Activated CD4-positive, alpha-beta T cell treated with anti-CD3 and anti-CD28 coated beads, Interleukin-2, amount 50 U/mL, for 48 hours (primary cell): ENCODE measurements around the gene CFAP61.
A peak's percentile ranks its signal among the peaks of the same experiment; 100 is the strongest.
"Not testable (repeated sequence)": the region's sequence is repeated elsewhere in the genome, so short reads cannot be mapped to it uniquely, and the experiment has no call there.

Experiments used
- DNase-seq, 2 experiments: peaks; one replicate each; pipeline ENCODE4 v3.0.0-alpha.2; 2020

Gene CFAP61

GRCh38 chr20:20212675-20213096, 160.4 kb downstream of the CFAP61 start:
- DNase-seq, result no peak

- no peak for DNase-seq
Observed at GRCh38 chr20:20213526-20214121, 161.3 kb downstream of the CFAP61 start.

- DNase-seq, result no peak
Observed at GRCh38 chr20:20214757-20215275, 162.5 kb downstream of the CFAP61 start.

- DNase-seq, result no peak
Observed at GRCh38 chr20:20215976-20216727, 163.8 kb downstream of the CFAP61 start.

GRCh38 chr20:20216941-20217340, 164.6 kb downstream of the CFAP61 start:
- DNase-seq, result no peak

- no peak for DNase-seq
Observed at GRCh38 chr20:20217621-20218020, 165.3 kb downstream of the CFAP61 start.

- DNase-seq, result not testable (repeated sequence)
Observed at GRCh38 chr20:20218106-20218505, 165.8 kb downstream of the CFAP61 start.

GRCh38 chr20:20219016-20219415, 166.7 kb downstream of the CFAP61 start:
- no peak for DNase-seq

GRCh38 chr20:20220134-20220533, 167.8 kb downstream of the CFAP61 start:
- no peak for DNase-seq

GRCh38 chr20:20223981-20224380, 171.6 kb downstream of the CFAP61 start:
- no peak for DNase-seq

- no peak for DNase-seq
Observed at GRCh38 chr20:20224806-20225205, 172.5 kb downstream of the CFAP61 start.

- no peak for DNase-seq
Observed at GRCh38 chr20:20225325-20226043, 173.2 kb downstream of the CFAP61 start.

- no peak for DNase-seq
Observed at GRCh38 chr20:20226554-20226953, 174.2 kb downstream of the CFAP61 start.

GRCh38 chr20:20227013-20227571, 174.8 kb downstream of the CFAP61 start:
- DNase-seq, result no peak

GRCh38 chr20:20228351-20228750, 176.0 kb downstream of the CFAP61 start:
- DNase-seq, result no peak

- DNase-seq, result no peak
Observed at GRCh38 chr20:20229595-20229994, 177.3 kb downstream of the CFAP61 start.

GRCh38 chr20:20230741-20231140, 178.4 kb downstream of the CFAP61 start:
- DNase-seq, result no peak

GRCh38 chr20:20231528-20232298, 179.4 kb downstream of the CFAP61 start:
- DNase-seq, result no peak

GRCh38 chr20:20233041-20233514, 180.7 kb downstream of the CFAP61 start:
- DNase-seq, result no peak

- no peak for DNase-seq
Observed at GRCh38 chr20:20235681-20236080, 183.3 kb downstream of the CFAP61 start.

- peak; percentile 26 to 50 for DNase-seq
Observed at GRCh38 chr20:20237093-20237959, 185.0 kb downstream of the CFAP61 start.
